B cell (primary cell): Measurements from ENCODE around the gene TMEM131. TPM values are rescaled to one million over a fixed set of nuclear protein-coding genes. Genes with fewer than 3 reads are reported as not detected.

ENCODE experiments used
- ATAC-seq: fragments of 200-7000 bp; cut with Tn5 transposase; one replicate; pipeline ENCODE4 v1.10.0; 2021; ENCODE audit warnings: low read depth, mild to moderate bottlenecking, moderate number of reproducible peaks, moderate library complexity
- CTCF ChIA-PET: fragments of 350-600 bp; sonication (Branson Sonifier 250); formaldehyde crosslinking; loops from one replicate; lab custom pipeline; 2021; ENCODE audit warnings: antibody characterized with exemption, inconsistent platforms; lab: Charles Lee
- POLR2A ChIA-PET: fragments of 350-600 bp; sonication (Branson Sonifier 250); formaldehyde crosslinking; loops from one replicate; lab custom pipeline; 2021; ENCODE audit warnings: antibody characterized with exemption; lab: Charles Lee
- DNase-seq: peaks from one replicate; pipeline ENCODE4 v3.0.0; 2013
- H2AFZ ChIP-seq: 2 replicates; pipeline ENCODE4 v1.6.1; 2012; ENCODE audit warnings: mild to moderate bottlenecking, low read depth, low read length; ENCODE audit not compliant: insufficient read depth, poor library complexity, severe bottlenecking
- H3K27ac ChIP-seq, 2 donors: 1 replicate in 1 of 2; 2 replicates in 1 of 2; pipeline ENCODE4 v1.5.1; 2012 to 2013; ENCODE audit warnings: low read length in 2 of 2, mild to moderate bottlenecking in 2 of 2, moderate library complexity in 1 of 2
- H3K27me3 ChIP-seq, 4 experiments: fragments of 200-600 bp in 1 of 4; sonication (generic) in 1 of 4; replicated peaks in 1 of 4; 1 replicate in 2 of 4; 2 replicates in 2 of 4; pipeline versions ENCODE4 v1.6.1 to v1.7.0; 2013 to 2016; ENCODE audit warnings: low read length in 3 of 4, mild to moderate bottlenecking in 2 of 4, mixed read lengths in 1 of 4, moderate library complexity in 1 of 4; ENCODE audit not compliant: insufficient read depth in 4 of 4, control insufficient read depth in 3 of 4; ENCODE audit errors: control extremely low read depth in 1 of 4
- H3K36me3 ChIP-seq, 2 experiments: replicated peaks in 1 of 2; 1 replicate in 1 of 2; 2 replicates in 1 of 2; pipeline versions ENCODE4 v1.6.1 to v1.7.1; 2013; ENCODE audit warnings: low read length in 1 of 2; ENCODE audit not compliant: insufficient read depth in 2 of 2, control insufficient read depth in 1 of 2; ENCODE audit errors: control extremely low read depth in 1 of 2, extremely low read depth in 1 of 2
- H3K4me1 ChIP-seq, 2 donors: fragments of 200-600 bp in 1 of 2; sonication (generic) in 1 of 2; 1 replicate in 1 of 2; 2 replicates in 1 of 2; pipeline versions ENCODE4 v1.5.1 to v1.6.1; 2013 to 2017; ENCODE audit warnings: low read length in 2 of 2; ENCODE audit not compliant: control insufficient read depth in 2 of 2, insufficient read depth in 2 of 2
- H3K4me2 ChIP-seq: replicated peaks from 2 replicates; pipeline ENCODE3; 2012; ENCODE audit warnings: mild to moderate bottlenecking, low read depth, low read length; ENCODE audit not compliant: poor library complexity, severe bottlenecking
- H3K4me3 ChIP-seq, 5 experiments: fragments of 200-600 bp in 1 of 5; sonication (generic) in 1 of 5; 1 replicate in 3 of 5; 2 replicates in 2 of 5; pipeline versions ENCODE4 v1.5.1 to v1.7.0; 2011 to 2016; ENCODE audit warnings: low read length in 4 of 5, mild to moderate bottlenecking in 4 of 5, low read depth in 2 of 5, control low read depth in 1 of 5, moderate library complexity in 1 of 5; ENCODE audit not compliant: insufficient read depth in 1 of 5; ENCODE audit errors: control extremely low read depth in 1 of 5, extremely low read depth in 1 of 5
- H3K79me2 ChIP-seq: fragments of 200-600 bp; sonication (generic); one replicate; pipeline ENCODE4 v1.6.0; 2016; ENCODE audit warnings: low read length; ENCODE audit not compliant: control insufficient read depth, insufficient read depth
- H3K9ac ChIP-seq: fragments of 200-600 bp; sonication (generic); 2 replicates; pipeline ENCODE4 v1.6.1; 2017; ENCODE audit warnings: mild to moderate bottlenecking, low read length, moderate library complexity
- H3K9me3 ChIP-seq, 3 donors: one replicate each; pipeline versions ENCODE4 v1.6.1 to v1.7.1; 2013; ENCODE audit warnings: low read length in 2 of 3; ENCODE audit not compliant: control insufficient read depth in 2 of 3, insufficient read depth in 1 of 3; ENCODE audit errors: control extremely low read depth in 1 of 3
- H4K20me1 ChIP-seq: 2 replicates; pipeline ENCODE4 v1.6.0; 2012; ENCODE audit warnings: mild to moderate bottlenecking, low read length; ENCODE audit not compliant: insufficient read depth, control insufficient read depth, poor library complexity, severe bottlenecking
- H3K27ac Mint-ChIP-seq: one replicate; pipeline ENCODE4 v1.8.0; 2021; ENCODE audit warnings: mixed read lengths
- H3K27me3 Mint-ChIP-seq: one replicate; pipeline ENCODE4 v1.8.0; 2021; ENCODE audit warnings: mixed read lengths
- H3K4me1 Mint-ChIP-seq: one replicate; pipeline ENCODE4 v1.8.0; 2021; ENCODE audit warnings: mixed read lengths
- H3K4me3 Mint-ChIP-seq: one replicate; pipeline ENCODE4 v1.8.0; 2021; ENCODE audit warnings: mixed read lengths
- H3K9me3 Mint-ChIP-seq: one replicate; pipeline ENCODE4 v1.8.0; 2022; ENCODE audit warnings: mixed read lengths; ENCODE audit not compliant: insufficient read depth
- EZH2 ChIP-seq: IDR thresholded peaks from 2 replicates; pipeline ENCODE4 v1.6.1; 2012; ENCODE audit warnings: borderline replicate concordance, low read depth, mild to moderate bottlenecking, moderate library complexity, low read length; ENCODE audit not compliant: insufficient read depth, poor library complexity, severe bottlenecking
- WGBS: methylation state at CpG from one replicate; pipeline ENCODE4 v1.1.5; 2013; ENCODE audit warnings: missing lambda C conversion rate; ENCODE audit not compliant: insufficient coverage; 5-methylcytosine and 5-hydroxymethylcytosine counted together
- intact Hi-C: fragments of 100-400 bp; cut with micrococcal nuclease; formaldehyde crosslinking; loops from one replicate; pipeline ENCODE4 v1.10.0; 2022
- polyA plus RNA-seq: library from polyadenylated mRNA; depleted of rRNA; stranded (reverse); fragments of >200 nt; gene quantifications from 2 replicates; pipeline ENCODE4 v1.2.3, GENCODE V29; 2012
- total RNA-seq, 2 donors: library from RNA; stranded (reverse); fragments of 120-200 nt in 1 of 2; gene quantifications; 1 replicate in 1 of 2; 2 replicates in 1 of 2; pipeline versions ENCODE4 v1.2.3 to v1.2.4, GENCODE V29; 2013 to 2022
- TF ChIP-seq, protein P1 (sequence below): fragments of 200-600 bp; IDR thresholded peaks from one replicate; pipeline ENCODE4 v1.8.0; 2022; ENCODE audit warnings: antibody characterized with exemption, mild to moderate bottlenecking

TMEM131 gene
- total and polyA plus RNA-seq, 2 donors (not counting 1 experiment from before 2014, with no cell fraction given), result 24.3 to 101 TPM

DNA sequence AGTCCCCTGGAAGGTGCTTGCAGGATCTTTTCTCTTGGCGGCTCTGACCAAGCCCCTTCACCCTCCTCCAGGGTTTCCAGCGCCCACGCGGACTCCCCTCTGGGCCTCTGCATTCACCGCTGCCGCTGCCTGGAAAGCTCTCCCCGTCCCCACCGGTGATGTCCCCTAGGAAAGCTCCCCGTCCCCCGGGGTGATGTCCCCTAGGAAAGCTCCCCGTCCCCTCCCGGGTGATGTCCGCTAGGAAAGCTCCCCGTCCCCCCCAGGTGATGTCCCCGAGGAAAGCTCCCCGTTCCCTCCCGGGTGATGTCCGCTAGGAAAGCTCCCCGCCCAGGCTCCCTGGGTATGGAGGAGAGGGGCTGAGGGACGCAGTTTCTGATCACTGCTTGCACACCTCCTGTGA is 254.5 kb downstream of the TMEM131 start:
- H3K27ac Mint-ChIP-seq, result no peak overlapping the region
- Histone ChIP-seq H3K36me3 (no peaks in the 10 kb centered on the region), H3K27me3 (no peaks in the 10 kb centered on the region), H3K9ac (no peak overlapping the region), H3K4me1 (peaks cover 16 to 25% of the 10 kb centered on the region in 2 donors), H3K27ac (no peak overlapping the region), H3K79me2 (no peaks in the 10 kb centered on the region), H3K4me3 (no peak overlapping the region), H3K4me2 (no peak overlapping the region), H2AFZ (no peak overlapping the region), H4K20me1 (no peaks in the 10 kb centered on the region), H3K9me3 (no peaks in the 10 kb centered on the region)
- intact Hi-C loops, result no loop called here
- no peaks in the 10 kb centered on the region for H3K9me3 Mint-ChIP-seq
- H3K27me3 Mint-ChIP-seq, result peaks cover 3% of the 10 kb centered on the region
- H3K4me3 Mint-ChIP-seq, result no peak overlapping the region
- H3K4me1 Mint-ChIP-seq, result peaks cover 38% of the 10 kb centered on the region
- DNase-seq (no peak), ATAC-seq (no peak)
- POLR2A ChIA-PET, result no interaction called here
- WGBS, result 97% methylated on average over 19 of the region's 20 CpGs
- TF ChIP-seq EZH2, result no peak
- TF ChIP-seq, protein P1, sequence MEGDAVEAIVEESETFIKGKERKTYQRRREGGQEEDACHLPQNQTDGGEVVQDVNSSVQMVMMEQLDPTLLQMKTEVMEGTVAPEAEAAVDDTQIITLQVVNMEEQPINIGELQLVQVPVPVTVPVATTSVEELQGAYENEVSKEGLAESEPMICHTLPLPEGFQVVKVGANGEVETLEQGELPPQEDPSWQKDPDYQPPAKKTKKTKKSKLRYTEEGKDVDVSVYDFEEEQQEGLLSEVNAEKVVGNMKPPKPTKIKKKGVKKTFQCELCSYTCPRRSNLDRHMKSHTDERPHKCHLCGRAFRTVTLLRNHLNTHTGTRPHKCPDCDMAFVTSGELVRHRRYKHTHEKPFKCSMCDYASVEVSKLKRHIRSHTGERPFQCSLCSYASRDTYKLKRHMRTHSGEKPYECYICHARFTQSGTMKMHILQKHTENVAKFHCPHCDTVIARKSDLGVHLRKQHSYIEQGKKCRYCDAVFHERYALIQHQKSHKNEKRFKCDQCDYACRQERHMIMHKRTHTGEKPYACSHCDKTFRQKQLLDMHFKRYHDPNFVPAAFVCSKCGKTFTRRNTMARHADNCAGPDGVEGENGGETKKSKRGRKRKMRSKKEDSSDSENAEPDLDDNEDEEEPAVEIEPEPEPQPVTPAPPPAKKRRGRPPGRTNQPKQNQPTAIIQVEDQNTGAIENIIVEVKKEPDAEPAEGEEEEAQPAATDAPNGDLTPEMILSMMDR, result no peak
- CTCF ChIA-PET, result interaction anchor here (0.9 to 6.3 kb wide), 18 partner anchors 11 to 644 kb away, joined by 3 to 36 read pairs (median 5); no protein-coding TSS in a partner anchor

GRCh38 chr2:97740590-97741182 is 255.1 kb downstream of the TMEM131 start:
- no peak overlapping the region for H3K4me3 Mint-ChIP-seq
- peaks cover 33% of the 10 kb centered on the region for H3K4me1 Mint-ChIP-seq
- ChIA-PET CTCF (interaction anchor here (0.9 to 6.3 kb wide), 21 partner anchors 11 to 644 kb away, joined by 3 to 36 read pairs (median 4); partner anchors contain the start of gene COX5B), POLR2A (no interaction called here)
- Histone ChIP-seq H3K9me3 (no peaks in the 10 kb centered on the region), H4K20me1 (no peaks in the 10 kb centered on the region), H3K79me2 (no peaks in the 10 kb centered on the region), H3K4me2 (no peak overlapping the region), H3K27me3 (no peaks in the 10 kb centered on the region), H3K4me1 (peaks cover 12 to 20% of the 10 kb centered on the region in 2 donors), H2AFZ (peak overlapping the region; percentile 35), H3K27ac (no peak overlapping the region), H3K4me3 (no peak overlapping the region), H3K36me3 (no peaks in the 10 kb centered on the region), H3K9ac (no peak overlapping the region)
- WGBS, result 51% methylated on average over 17 of the region's 19 CpGs
- intact Hi-C loops, result no loop called here
- no peak for TF ChIP-seq EZH2
- TF ChIP-seq, protein P1, result peak; percentile 83
- no peaks in the 10 kb centered on the region for H3K9me3 Mint-ChIP-seq
- ATAC-seq, result peak; percentile 73
- peaks cover 4% of the 10 kb centered on the region for H3K27me3 Mint-ChIP-seq
- H3K27ac Mint-ChIP-seq, result no peak overlapping the region
- peak; percentile 59 for DNase-seq
